ENCODE data around the gene PSAT1. TPM values are rescaled to one million over a fixed set of nuclear protein-coding genes. Genes with fewer than 3 reads are reported as not detected.

The PSAT1 gene
- polyA plus RNA-seq, 1 donor (not counting 4 experiments of a cell fraction or from before 2014, with no cell fraction given): 88.9 TPM

GRCh38 chr9:78316166-78316892, 19.4 kb downstream of the PSAT1 start:
- TF ChIP-seq EZH2 (IDR thresholded peaks at IDR 0.05; ENCODE audit: low read length): no peak
- TF ChIP-seq, protein P1, sequence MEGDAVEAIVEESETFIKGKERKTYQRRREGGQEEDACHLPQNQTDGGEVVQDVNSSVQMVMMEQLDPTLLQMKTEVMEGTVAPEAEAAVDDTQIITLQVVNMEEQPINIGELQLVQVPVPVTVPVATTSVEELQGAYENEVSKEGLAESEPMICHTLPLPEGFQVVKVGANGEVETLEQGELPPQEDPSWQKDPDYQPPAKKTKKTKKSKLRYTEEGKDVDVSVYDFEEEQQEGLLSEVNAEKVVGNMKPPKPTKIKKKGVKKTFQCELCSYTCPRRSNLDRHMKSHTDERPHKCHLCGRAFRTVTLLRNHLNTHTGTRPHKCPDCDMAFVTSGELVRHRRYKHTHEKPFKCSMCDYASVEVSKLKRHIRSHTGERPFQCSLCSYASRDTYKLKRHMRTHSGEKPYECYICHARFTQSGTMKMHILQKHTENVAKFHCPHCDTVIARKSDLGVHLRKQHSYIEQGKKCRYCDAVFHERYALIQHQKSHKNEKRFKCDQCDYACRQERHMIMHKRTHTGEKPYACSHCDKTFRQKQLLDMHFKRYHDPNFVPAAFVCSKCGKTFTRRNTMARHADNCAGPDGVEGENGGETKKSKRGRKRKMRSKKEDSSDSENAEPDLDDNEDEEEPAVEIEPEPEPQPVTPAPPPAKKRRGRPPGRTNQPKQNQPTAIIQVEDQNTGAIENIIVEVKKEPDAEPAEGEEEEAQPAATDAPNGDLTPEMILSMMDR (optimal IDR thresholded peaks at IDR 0.05 in 1 of 3, IDR thresholded peaks at IDR 0.05 in 1 of 3, conservative IDR thresholded peaks at IDR 0.05 in 1 of 3; ENCODE audit: extremely low read depth in 1 of 3, insufficient read depth in 2 of 3, low read length in 3 of 3): no peak
- FAIRE-seq: no peak
- H3K36me3 ChIP-seq (ENCODE audit: control insufficient read depth in 2 of 2, extremely low read depth in 1 of 2, insufficient read depth in 2 of 2, low read length in 2 of 2): peaks cover 2 to 40% of the 10 kb centered on the region in 2 experiments
- H3K9me3 ChIP-seq (ENCODE audit: control insufficient read depth, low read depth, low read length): no peaks in the 10 kb centered on the region
- no peaks in the 10 kb centered on the region for H3K27me3 ChIP-seq (ENCODE audit: control insufficient read depth, extremely low read depth, insufficient read depth, low read length)
- H3K4me1 ChIP-seq (ENCODE audit: control insufficient read depth, extremely low read depth, insufficient read depth, low read length): no peaks in the 10 kb centered on the region
- no peaks in the 10 kb centered on the region for H3K9me1 ChIP-seq (ENCODE audit: control insufficient read depth, extremely low read depth, insufficient read depth, low read length)
- no peak overlapping the region for H2AFZ ChIP-seq (ENCODE audit: control insufficient read depth, low read length)
- H3K27ac ChIP-seq (ENCODE audit: control insufficient read depth, insufficient read depth, low read length): no peak overlapping the region
- no peak overlapping the region for H3K4me2 ChIP-seq (ENCODE audit: control insufficient read depth, extremely low read depth, insufficient read depth, low read depth, low read length)
- no peak overlapping the region for H3K9ac ChIP-seq (ENCODE audit: control insufficient read depth, extremely low read depth, insufficient read depth, low read length)
- no peak overlapping the region for H3K4me3 ChIP-seq (ENCODE audit: control insufficient read depth in 2 of 3, extremely low read depth in 1 of 3, insufficient read depth in 2 of 3, low read depth in 1 of 3, low read length in 3 of 3)
- dilution Hi-C loops (cut with MboI; ENCODE audit: extremely low pct_ligation_motif_present, low sequenced_read_pairs): no loop called here
- H4K20me1 ChIP-seq (ENCODE audit: control insufficient read depth, extremely low read depth, insufficient read depth, low read length): peaks cover 3% of the 10 kb centered on the region
- no peak for DNase-seq (ENCODE audit: low read depth, low spot score)
- no peaks in the 10 kb centered on the region for H3K79me2 ChIP-seq (ENCODE audit: control insufficient read depth, insufficient read depth, low read length)

DNA sequence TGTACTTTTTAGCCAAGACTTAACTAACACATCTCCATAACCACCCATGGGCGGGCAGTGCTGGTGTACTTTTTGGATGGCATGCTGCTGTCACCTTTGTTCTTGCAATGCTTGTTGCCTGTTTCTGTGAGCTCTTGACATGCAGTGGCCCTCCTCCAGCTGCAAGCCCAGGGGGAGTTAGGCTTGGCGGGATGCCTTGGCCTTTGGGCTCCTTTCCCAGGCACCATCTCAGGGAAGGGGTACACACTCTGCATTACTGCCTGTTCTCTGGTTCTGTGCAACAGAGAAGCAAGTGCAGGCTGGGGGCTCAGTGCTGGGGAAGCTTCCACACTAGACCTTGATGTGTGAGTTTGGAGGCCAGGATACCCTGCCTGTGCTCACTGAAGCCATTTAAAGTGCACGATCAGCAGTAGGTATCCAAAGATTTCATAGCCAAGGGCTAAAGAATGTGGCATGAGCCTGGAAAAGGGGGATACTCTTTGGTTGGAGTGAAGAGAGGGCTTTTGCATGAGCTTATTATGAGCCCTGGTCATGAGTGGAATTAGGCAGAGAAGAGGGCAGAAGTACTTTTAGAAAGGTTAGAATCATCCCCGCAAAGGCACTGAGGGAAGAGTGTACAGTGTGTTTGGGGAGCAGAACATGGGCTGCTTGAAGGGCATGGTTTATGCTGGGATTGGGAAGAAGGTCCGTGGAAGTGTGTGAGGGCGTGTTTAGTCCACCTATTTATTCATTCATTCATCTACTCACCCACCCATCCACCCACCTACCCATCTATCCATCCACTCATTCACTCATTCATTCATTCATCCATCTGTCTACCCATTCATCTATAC, 22.5 kb downstream of the PSAT1 start:
- Histone ChIP-seq H2AFZ (ENCODE audit: control insufficient read depth, low read length) (no peak overlapping the region), H3K9me3 (ENCODE audit: control insufficient read depth, low read depth, low read length) (no peaks in the 10 kb centered on the region), H3K9ac (ENCODE audit: control insufficient read depth, extremely low read depth, insufficient read depth, low read length) (no peak overlapping the region), H3K9me1 (ENCODE audit: control insufficient read depth, extremely low read depth, insufficient read depth, low read length) (no peaks in the 10 kb centered on the region), H3K27ac (ENCODE audit: control insufficient read depth, insufficient read depth, low read length) (no peak overlapping the region), H3K27me3 (ENCODE audit: control insufficient read depth, extremely low read depth, insufficient read depth, low read length) (no peaks in the 10 kb centered on the region), H3K4me1 (ENCODE audit: control insufficient read depth, extremely low read depth, insufficient read depth, low read length) (no peaks in the 10 kb centered on the region), H3K79me2 (ENCODE audit: control insufficient read depth, insufficient read depth, low read length) (no peaks in the 10 kb centered on the region), H3K4me3 (ENCODE audit: control insufficient read depth in 2 of 3, extremely low read depth in 1 of 3, insufficient read depth in 2 of 3, low read depth in 1 of 3, low read length in 3 of 3) (no peak overlapping the region), H3K4me2 (ENCODE audit: control insufficient read depth, extremely low read depth, insufficient read depth, low read depth, low read length) (no peak overlapping the region), H3K36me3 (ENCODE audit: control insufficient read depth in 2 of 2, extremely low read depth in 1 of 2, insufficient read depth in 2 of 2, low read length in 2 of 2) (peaks cover 2 to 45% of the 10 kb centered on the region in 2 experiments), H4K20me1 (ENCODE audit: control insufficient read depth, extremely low read depth, insufficient read depth, low read length) (peaks cover 3% of the 10 kb centered on the region)
- DNase-seq (ENCODE audit: low read depth, low spot score) (no peak), FAIRE-seq (no peak)
- dilution Hi-C loops (cut with MboI; ENCODE audit: extremely low pct_ligation_motif_present, low sequenced_read_pairs): no loop called here
- no peak for TF ChIP-seq EZH2 (IDR thresholded peaks at IDR 0.05; ENCODE audit: low read length)
- TF ChIP-seq, protein P1 (optimal IDR thresholded peaks at IDR 0.05 in 1 of 3, IDR thresholded peaks at IDR 0.05 in 1 of 3, conservative IDR thresholded peaks at IDR 0.05 in 1 of 3; ENCODE audit: extremely low read depth in 1 of 3, insufficient read depth in 2 of 3, low read length in 3 of 3): no peak

Measured in keratinocyte (primary cell).